AG09309 (cell line): ENCODE data around the gene ZNF648.
"Not testable (repeated sequence)": the region's sequence is repeated elsewhere in the genome, so short reads cannot be mapped to it uniquely, and the experiment has no call there.

Experiments
- DNase-seq: peaks from one replicate; pipeline ENCODE4 v3.0.0-alpha.2; 2010; ENCODE audit warnings: low read depth
- H3K4me3 ChIP-seq: 2 replicates; pipeline ENCODE4 v1.5.1; 2011; ENCODE audit warnings: mild to moderate bottlenecking, low read depth, low read length, moderate library complexity; ENCODE audit not compliant: control insufficient read depth
- CTCF ChIP-seq: IDR thresholded peaks from 2 replicates; pipeline ENCODE4 v1.5.1; 2011; ENCODE audit warnings: mild to moderate bottlenecking, low read depth, low read length, inconsistent platforms; ENCODE audit not compliant: insufficient read depth, control insufficient read depth; ENCODE audit errors: missing control alignments

Gene ZNF648

GRCh38 chr1:182035097-182035770, 26.3 kb downstream of the ZNF648 start:
- DNase-seq, result no peak
- peak; percentile 17 for TF ChIP-seq CTCF
- H3K4me3 ChIP-seq, result no peak overlapping the region

DNA sequence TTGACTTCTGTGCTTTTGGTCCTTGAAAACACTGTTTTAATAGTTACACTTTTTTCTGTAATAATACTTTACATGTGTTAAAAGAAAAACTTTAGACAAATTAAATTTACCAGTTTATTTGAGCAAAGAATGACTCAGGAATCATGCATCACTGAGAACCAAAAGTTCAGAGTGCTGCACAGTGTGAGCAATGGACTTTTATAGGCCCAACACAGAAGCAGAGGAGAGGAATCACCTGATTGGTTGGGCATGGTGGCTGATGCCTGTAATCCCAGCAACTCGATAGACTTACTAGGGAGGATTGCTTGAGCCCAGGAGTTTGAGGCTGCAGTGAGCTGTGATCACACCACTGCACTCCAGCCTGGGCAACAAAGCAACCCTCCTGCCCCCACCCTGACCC, 29.3 kb downstream of the ZNF648 start:
- no peak for TF ChIP-seq CTCF
- no peak overlapping the region for H3K4me3 ChIP-seq
- DNase-seq, result no peak

DNA sequence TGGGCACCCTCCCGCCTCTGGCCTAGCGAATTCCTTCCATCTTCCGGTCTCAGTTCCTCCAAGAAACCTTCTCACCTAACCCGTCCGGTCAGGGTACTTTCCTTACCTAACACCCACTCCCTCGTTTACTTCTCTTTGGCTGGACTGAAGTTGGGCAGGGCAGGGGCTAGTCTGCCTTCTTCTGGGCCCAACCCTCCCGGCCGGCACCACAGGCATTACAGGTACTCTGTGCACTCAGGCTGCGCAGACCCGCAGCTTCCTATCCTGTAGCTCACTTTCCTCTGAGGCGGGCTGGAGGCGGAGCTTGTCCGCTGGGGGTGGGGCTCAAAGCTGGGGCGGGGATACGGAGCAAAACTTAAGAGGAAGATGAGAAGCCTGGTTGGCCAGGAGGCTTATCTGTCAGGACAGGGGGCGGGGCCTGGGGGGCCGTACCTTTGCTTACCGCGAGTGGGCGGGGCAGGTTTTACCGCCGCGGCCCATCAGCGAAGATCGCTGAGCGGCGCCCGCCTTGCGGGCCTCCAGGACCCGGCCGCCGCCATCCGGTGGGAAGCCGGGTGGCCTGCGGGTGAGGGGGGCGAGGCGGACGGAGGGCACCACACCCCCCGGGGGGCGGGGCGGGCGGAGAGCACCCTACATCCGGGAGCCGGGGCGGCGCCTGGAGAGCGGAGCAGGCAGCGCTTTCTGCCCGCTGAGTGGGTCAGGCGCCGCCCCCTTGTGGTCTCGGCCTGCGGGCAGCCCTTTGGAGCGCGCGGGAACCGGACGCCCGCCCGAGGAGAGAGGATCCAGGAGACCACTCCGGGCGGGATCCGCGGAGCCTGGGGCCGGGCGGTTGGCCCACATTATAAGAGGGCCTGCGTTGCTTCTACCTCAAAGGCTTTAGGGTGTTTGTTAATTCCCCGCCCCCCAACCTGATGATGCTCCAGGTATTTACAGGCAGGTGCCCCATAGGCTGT, 31.9 kb downstream of the ZNF648 start:
- H3K4me3 ChIP-seq, result peak overlapping the region; percentile 55
- TF ChIP-seq CTCF, result peak; percentile 22
- DNase-seq, result peak; percentile 66

DNA sequence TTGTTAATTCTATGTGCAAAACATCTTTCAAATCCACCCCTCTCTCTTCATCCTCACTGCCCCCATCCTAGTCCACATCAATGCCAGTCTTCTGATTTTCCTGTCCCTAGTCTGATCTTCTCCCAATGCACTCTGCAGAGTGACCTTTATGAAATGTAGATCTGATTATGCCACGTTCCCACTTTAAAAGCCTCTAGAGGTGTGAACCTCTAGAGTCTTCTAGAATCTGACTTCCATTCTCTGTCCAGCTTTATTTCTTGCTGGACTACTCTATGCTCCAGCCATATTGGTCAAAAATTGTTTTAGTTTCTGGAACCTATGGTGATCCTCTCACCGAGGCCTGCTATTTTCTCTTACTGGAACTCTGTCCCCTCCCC, 32.5 kb downstream of the ZNF648 start:
- peak overlapping the region; percentile 55 for H3K4me3 ChIP-seq
- no peak for DNase-seq
- TF ChIP-seq CTCF, result no peak

DNA sequence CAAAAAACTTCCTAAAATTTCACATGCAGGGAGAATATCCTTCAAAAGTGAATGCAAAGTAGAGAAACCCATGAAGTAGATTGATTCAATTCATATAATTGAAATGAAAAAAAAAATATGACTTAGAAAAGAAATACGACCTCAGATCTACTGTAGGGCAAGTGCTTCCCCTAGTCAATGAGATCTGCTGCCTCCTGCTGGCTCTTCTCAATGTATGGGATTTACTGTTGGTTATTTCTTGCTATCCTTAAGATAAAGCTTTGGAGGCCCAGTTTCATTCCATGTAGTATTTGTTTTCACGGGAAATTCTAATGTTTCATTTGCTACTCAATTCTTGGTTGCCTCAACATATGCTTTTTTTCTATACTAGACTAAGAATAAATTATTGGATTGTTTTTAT, 46.2 kb downstream of the ZNF648 start:
- H3K4me3 ChIP-seq, result no peak overlapping the region
- no peak for DNase-seq
- TF ChIP-seq CTCF, result no peak

DNA sequence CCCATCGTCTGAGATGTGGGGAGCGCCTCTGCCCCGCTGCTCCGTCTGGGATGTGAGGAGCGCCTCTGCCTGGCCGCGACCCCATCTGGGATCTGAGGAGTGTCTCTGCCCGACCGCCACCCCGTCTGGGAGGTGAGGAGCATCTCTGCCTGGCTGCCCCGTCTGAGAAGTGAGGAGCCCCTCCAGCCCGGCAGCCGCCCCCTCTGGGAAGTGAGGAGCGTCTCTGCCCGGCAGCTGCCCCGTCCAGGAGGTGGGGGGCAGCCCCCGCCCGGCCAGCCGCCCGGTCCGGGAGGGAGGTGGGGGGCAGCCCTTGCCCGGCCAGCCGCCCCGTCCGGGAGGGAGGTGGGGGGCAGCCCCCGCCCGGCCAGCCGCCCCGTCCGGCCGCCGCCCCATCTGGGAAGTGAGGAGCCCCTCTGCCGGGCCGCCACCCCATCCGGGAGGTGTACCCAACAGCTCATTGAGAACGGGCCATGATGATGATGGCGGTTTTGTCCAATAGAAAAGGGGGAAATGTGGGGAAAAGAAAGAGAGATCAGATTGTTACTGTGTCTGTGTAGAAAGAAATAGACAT, 50.6 kb downstream of the ZNF648 start:
- H3K4me3 ChIP-seq, DNase-seq: not testable (repeated sequence)

GRCh38 chr1:182005398-182005797, 56.1 kb downstream of the ZNF648 start:
- not testable (repeated sequence) for DNase-seq, H3K4me3 ChIP-seq
